SK-N-SH treated with all-trans-retinoic acid at 6 μM for 48 hours (cell line): ENCODE data around the gene CFAP97D1.

Source experiments
- ATAC-seq: fragments of 200-7000 bp; cut with Tn5 transposase; 3 replicates; pipeline ENCODE4 v1.9.1; 2020; ENCODE audit warnings: mild to moderate bottlenecking, moderate library complexity
- ARNTL ChIP-seq: fragments of 450-650 bp; formaldehyde crosslinking; IDR thresholded peaks from 2 replicates; pipeline ENCODE4 v1.5.0; 2020; ENCODE audit warnings: low read depth, mild to moderate bottlenecking, moderate library complexity, borderline replicate concordance
- CREB5 ChIP-seq: fragments of 250-450 bp; sonication (Bioruptor Pico); IDR thresholded peaks from 2 replicates; pipeline ENCODE4 v1.5.1; 2020; ENCODE audit warnings: low read depth, mild to moderate bottlenecking, moderate library complexity
- CSDC2 ChIP-seq: fragments of 250-450 bp; sonication (Bioruptor Pico); IDR thresholded peaks from 2 replicates; pipeline ENCODE4 v1.5.0; 2020; ENCODE audit warnings: mild to moderate bottlenecking, moderate library complexity
- CSRNP3 ChIP-seq: fragments of 250-450 bp; sonication (Bioruptor Pico); IDR thresholded peaks from 2 replicates; pipeline ENCODE4 v1.5.1; 2021; ENCODE audit warnings: mild to moderate bottlenecking, moderate library complexity
- ESRRG ChIP-seq: fragments of 250-450 bp; sonication (Bioruptor Pico); IDR thresholded peaks from 2 replicates; pipeline ENCODE4 v1.6.1; 2021; ENCODE audit warnings: mild to moderate bottlenecking
- GLIS3 ChIP-seq: fragments of 250-450 bp; sonication (Bioruptor Pico); IDR thresholded peaks from 2 replicates; pipeline ENCODE4 v1.5.0; 2020; ENCODE audit warnings: mild to moderate bottlenecking, moderate library complexity
- ISL1 ChIP-seq: fragments of 250-450 bp; sonication (Bioruptor Pico); IDR thresholded peaks from 2 replicates; pipeline ENCODE4 v2.1.2; 2022; ENCODE audit warnings: mild to moderate bottlenecking, moderate library complexity
- OSR1 ChIP-seq: fragments of 250-450 bp; sonication (Bioruptor Pico); IDR thresholded peaks from 2 replicates; pipeline ENCODE4 v1.8.0; 2022; ENCODE audit warnings: moderate library complexity, mild to moderate bottlenecking, inconsistent platforms
- PATZ1 ChIP-seq: fragments of 250-450 bp; sonication (Bioruptor Pico); IDR thresholded peaks from 2 replicates; pipeline ENCODE4 v1.8.0; 2020; ENCODE audit warnings: mild to moderate bottlenecking, moderate library complexity, borderline replicate concordance
- POU6F1 ChIP-seq: fragments of 250-450 bp; sonication (Bioruptor Pico); IDR thresholded peaks from 2 replicates; pipeline ENCODE4 v1.8.0; 2021; ENCODE audit warnings: low read depth, mild to moderate bottlenecking, moderate library complexity, borderline replicate concordance
- PPARA ChIP-seq: fragments of 250-450 bp; sonication (Bioruptor Pico); IDR thresholded peaks from 2 replicates; pipeline ENCODE4 v1.5.0; 2020; ENCODE audit warnings: mild to moderate bottlenecking, borderline replicate concordance
- RARB ChIP-seq: fragments of 250-450 bp; sonication (Bioruptor Pico); IDR thresholded peaks from 2 replicates; pipeline ENCODE4 v1.8.0; 2021; ENCODE audit warnings: mild to moderate bottlenecking, moderate library complexity
- SNAI2 ChIP-seq: fragments of 250-450 bp; sonication (Bioruptor Pico); IDR thresholded peaks from 2 replicates; pipeline ENCODE4 v1.5.0; 2020; ENCODE audit warnings: mild to moderate bottlenecking, moderate library complexity
- TCF4 ChIP-seq: fragments of 250-450 bp; sonication (Bioruptor Pico); IDR thresholded peaks from 2 replicates; pipeline ENCODE4 v1.8.0; 2021; ENCODE audit warnings: mild to moderate bottlenecking, moderate library complexity, borderline replicate concordance
- TOX ChIP-seq: fragments of 250-450 bp; sonication (Bioruptor Pico); IDR thresholded peaks from 2 replicates; pipeline ENCODE4 v1.8.0; 2021; ENCODE audit warnings: mild to moderate bottlenecking, moderate library complexity, borderline replicate concordance
- TSHZ2 ChIP-seq: fragments of 250-450 bp; sonication (Bioruptor Pico); IDR thresholded peaks from 2 replicates; pipeline ENCODE4 v1.5.0; 2020; ENCODE audit warnings: mild to moderate bottlenecking, moderate library complexity
- ZC3H10 ChIP-seq: fragments of 250-450 bp; sonication (Bioruptor Pico); IDR thresholded peaks from 2 replicates; pipeline ENCODE4 v1.5.1; 2021; ENCODE audit warnings: mild to moderate bottlenecking, moderate library complexity
- ZFP3 ChIP-seq: fragments of 250-450 bp; sonication (Bioruptor Pico); IDR thresholded peaks from 2 replicates; pipeline ENCODE4 v1.5.0; 2020; ENCODE audit warnings: mild to moderate bottlenecking, moderate library complexity
- ZFP30 ChIP-seq: fragments of 450-650 bp; formaldehyde crosslinking; IDR thresholded peaks from 2 replicates; pipeline ENCODE4 v1.5.0; 2022; ENCODE audit warnings: mild to moderate bottlenecking, moderate library complexity
- ZNF565 ChIP-seq: fragments of 450-650 bp; formaldehyde crosslinking; conservative IDR thresholded peaks from 2 replicates; pipeline ENCODE4 v1.5.0; 2020; ENCODE audit warnings: low read depth, mild to moderate bottlenecking, moderate library complexity
- ZNF70 ChIP-seq: fragments of 450-650 bp; formaldehyde crosslinking; IDR thresholded peaks from 2 replicates; pipeline ENCODE4 v1.5.0; 2020; ENCODE audit warnings: mild to moderate bottlenecking, moderate library complexity
- ZNF8 ChIP-seq: fragments of 450-650 bp; formaldehyde crosslinking; IDR thresholded peaks from 2 replicates; pipeline ENCODE4 v1.5.0; 2020; ENCODE audit warnings: mild to moderate bottlenecking, moderate library complexity

The CFAP97D1 gene

GRCh38 chr17:43780135-43780534, at the start of gene CFAP97D1:
TSS of gene CFAP97D1 (plus strand) at chr17:43780435. CDS start at chr17:43780463, 28 bp downstream.
- no peak for ATAC-seq
- TF ChIP-seq CREB5 (CRISPR knock-in tag) (no peak), CSDC2 (CRISPR knock-in tag) (no peak), PATZ1 (no peak), TOX (CRISPR knock-in tag) (no peak), TSHZ2 (CRISPR knock-in tag) (no peak), ZFP30 (CRISPR knock-in tag) (no peak), ZNF8 (CRISPR knock-in tag) (no peak), ISL1 (CRISPR knock-in tag) (no peak), POU6F1 (CRISPR knock-in tag) (no peak), RARB (no peak), TCF4 (no peak), PPARA (CRISPR knock-in tag) (no peak), GLIS3 (no peak), ZFP3 (CRISPR knock-in tag) (no peak), ARNTL (CRISPR knock-in tag) (no peak), ESRRG (CRISPR knock-in tag) (no peak), CSRNP3 (no peak)

- peak; percentile 79 for ATAC-seq
- TF ChIP-seq RARB (no peak), ZC3H10 (CRISPR knock-in tag) (no peak), POU6F1 (CRISPR knock-in tag) (no peak), PATZ1 (no peak), TCF4 (no peak), ZNF565 (CRISPR knock-in tag) (no peak), PPARA (CRISPR knock-in tag) (no peak), TOX (CRISPR knock-in tag) (no peak), OSR1 (CRISPR knock-in tag) (no peak), GLIS3 (no peak), ZFP3 (CRISPR knock-in tag) (no peak), TSHZ2 (CRISPR knock-in tag) (no peak), SNAI2 (CRISPR knock-in tag) (no peak), ZNF70 (CRISPR knock-in tag) (no peak), ISL1 (CRISPR knock-in tag) (no peak), ARNTL (CRISPR knock-in tag) (no peak)
Observed at GRCh38 chr17:43732958-43733357, 47.3 kb upstream of the CFAP97D1 start.
